HepG2 (cell line): ENCODE results near the gene TLR5. TPM values are rescaled to one million over a fixed set of nuclear protein-coding genes. Genes with fewer than 3 reads are reported as not detected.

Source experiments
- AHDC1 ChIP-seq: sonication (generic); formaldehyde crosslinking; IDR thresholded peaks from 2 replicates; pipeline ENCODE4 v1.5.1; 2020; ENCODE audit warnings: mild to moderate bottlenecking, missing genetic modification reagents, borderline replicate concordance
- ATF2 ChIP-seq: sonication (generic); formaldehyde crosslinking; IDR thresholded peaks from 2 replicates; pipeline ENCODE4 v1.4.0; 2020; ENCODE audit warnings: missing genetic modification reagents
- CCDC6 ChIP-seq: sonication (generic); formaldehyde crosslinking; IDR thresholded peaks from 2 replicates; pipeline ENCODE4 v1.8.1; 2022; ENCODE audit warnings: mild to moderate bottlenecking, missing genetic modification reagents, moderate library complexity
- EP300 ChIP-seq, 3 experiments: sonication (generic) in 1 of 3; formaldehyde crosslinking in 1 of 3; IDR thresholded peaks; 2 replicates each; pipeline versions ENCODE4 v1.5.1 to v1.6.1; 2011 to 2020; ENCODE audit warnings: low read depth in 2 of 3, low read length in 2 of 3, borderline replicate concordance in 1 of 3, improper control_type of control experiment in 1 of 3, mild to moderate bottlenecking in 1 of 3, missing genetic modification reagents in 1 of 3, moderate library complexity in 1 of 3
- FOXC1 ChIP-seq: sonication (generic); formaldehyde crosslinking; IDR thresholded peaks from 2 replicates; pipeline ENCODE4 v1.8.0; 2022; ENCODE audit warnings: mild to moderate bottlenecking, missing genetic modification reagents, borderline replicate concordance
- GABPB1 ChIP-seq: IDR thresholded peaks from 2 replicates; pipeline ENCODE4 v1.6.1; 2016; ENCODE audit warnings: mild to moderate bottlenecking, missing genetic modification reagents, moderate library complexity, missing compliant biosample characterization
- GATA4 ChIP-seq: sonication (generic); IDR thresholded peaks from 2 replicates; pipeline ENCODE4 v1.6.1; 2016; ENCODE audit warnings: antibody characterized with exemption, low read depth, borderline replicate concordance
- GZF1 ChIP-seq: sonication (generic); formaldehyde crosslinking; IDR thresholded peaks from 2 replicates; pipeline ENCODE4 v1.5.1; 2020; ENCODE audit warnings: mild to moderate bottlenecking, missing genetic modification reagents
- KDM1A ChIP-seq: IDR thresholded peaks from 2 replicates; pipeline ENCODE4 v1.6.1; 2016; ENCODE audit warnings: missing compliant biosample characterization
- NFYC ChIP-seq: IDR thresholded peaks from 2 replicates; pipeline ENCODE4 v1.6.1; 2016; ENCODE audit warnings: missing genetic modification reagents, missing compliant biosample characterization
- PHF21A ChIP-seq: sonication (generic); formaldehyde crosslinking; IDR thresholded peaks from 2 replicates; pipeline ENCODE4 v1.5.0; 2020; ENCODE audit warnings: mild to moderate bottlenecking, missing genetic modification reagents
- SIN3A ChIP-seq: IDR thresholded peaks from 2 replicates; pipeline ENCODE4 v1.6.1; 2011; ENCODE audit warnings: low read depth, mild to moderate bottlenecking, control low read depth, low read length, borderline replicate concordance
- TGIF2 ChIP-seq: IDR thresholded peaks from 2 replicates; pipeline ENCODE4 v1.6.1; 2016; ENCODE audit warnings: control low read depth, missing compliant biosample characterization
- THAP11 ChIP-seq: IDR thresholded peaks from 2 replicates; pipeline ENCODE4 v1.6.1; 2016; ENCODE audit warnings: missing biosample characterization, missing genetic modification reagents
- ZBTB42 ChIP-seq: sonication (generic); formaldehyde crosslinking; IDR thresholded peaks from 2 replicates; pipeline ENCODE4 v1.5.0; 2020; ENCODE audit warnings: mild to moderate bottlenecking, missing genetic modification reagents
- ZFP36 ChIP-seq: fragments of 150-350 bp; IDR thresholded peaks from 2 replicates; pipeline ENCODE4 v1.6.1; 2018; ENCODE audit warnings: borderline replicate concordance, low read length, low read depth; ENCODE audit not compliant: partially characterized antibody
- ZKSCAN8 ChIP-seq: IDR thresholded peaks from 2 replicates; pipeline ENCODE4 v1.6.1; 2016; ENCODE audit warnings: borderline replicate concordance, missing genetic modification reagents, missing compliant biosample characterization
- ZNF432 ChIP-seq: sonication (generic); formaldehyde crosslinking; IDR thresholded peaks from 2 replicates; pipeline ENCODE4 v1.5.0; 2020; ENCODE audit warnings: missing genetic modification reagents, mild to moderate bottlenecking, borderline replicate concordance
- ZNF503 ChIP-seq: sonication (generic); formaldehyde crosslinking; IDR thresholded peaks from 2 replicates; pipeline ENCODE4 v1.4.0; 2020; ENCODE audit warnings: missing genetic modification reagents
- ZNF576 ChIP-seq: sonication (generic); formaldehyde crosslinking; IDR thresholded peaks from 2 replicates; pipeline ENCODE4 v1.4.0; 2020; ENCODE audit warnings: mild to moderate bottlenecking, missing genetic modification reagents
- ZNF790 ChIP-seq: sonication (generic); formaldehyde crosslinking; IDR thresholded peaks from 2 replicates; pipeline ENCODE4 v1.8.0; 2022; ENCODE audit warnings: missing genetic modification reagents, mild to moderate bottlenecking, borderline replicate concordance
- polyA plus RNA-seq, 8 experiments: library from polyadenylated mRNA; depleted of rRNA in 3 of 8; stranded (reverse) in 7 of 8; unstranded in 1 of 8; fragments of >200 nt; fragmentation: Illumina TruSeq in 4 of 8; extraction: Trizol in 4 of 8; gene quantifications; 2 replicates each; pipeline versions ENCODE4 v1.2.1 to v1.2.3, GENCODE V29; 2011 to 2016; ENCODE audit warnings: low read depth in 4 of 8, missing spikeins in 1 of 8, mixed read lengths in 1 of 8; ENCODE audit not compliant: insufficient read depth in 1 of 8
- total RNA-seq, 5 experiments: library from RNA; depleted of rRNA; stranded (reverse); fragments of >200 nt; fragmentation: Illumina TruSeq; extraction: Trizol; gene quantifications; 2 replicates each; pipeline ENCODE4 v1.2.3, GENCODE V29; 2016; ENCODE audit warnings: low read depth in 1 of 5

The TLR5 gene
- total and polyA plus RNA-seq, 2 of the 13 experiments (the other 11 are each of a cell fraction or from before 2014, with no cell fraction given): not detected

GRCh38 chr1:223129229-223129901 is 13.7 kb downstream of the TLR5 start (continued):
- TF ChIP-seq KDM1A (no peak), GZF1 (no peak), FOXC1 (CRISPR knock-in tag) (no peak), GABPB1 (peak; percentile 65; the same call in 1 of the 2 replicates), ZNF432 (CRISPR knock-in tag) (0 out of 2 replicates have a peak, but pooled peaks have one; percentile 55), GATA4 (no peak), NFYC (CRISPR knock-in tag) (no peak), AHDC1 (CRISPR knock-in tag) (no peak), EP300 (IDR thresholded peaks at IDR 0.05; ENCODE audit: low read depth in 2 of 2, low read length in 2 of 2) (no peak), EP300 (CRISPR knock-in tag; IDR thresholded peaks at IDR 0.05; ENCODE audit: borderline replicate concordance) (no peak), CCDC6 (no peak), ZKSCAN8 (no peak), ZFP36 (no peak), ZNF503 (CRISPR knock-in tag) (no peak), ZBTB42 (CRISPR knock-in tag) (no peak), ZNF576 (no peak), ATF2 (CRISPR knock-in tag) (no peak), PHF21A (no peak), ZNF790 (no peak), SIN3A (no peak), THAP11 (CRISPR knock-in tag) (0 out of 2 replicates have a peak, but pooled peaks have one; percentile 23), TGIF2 (CRISPR knock-in tag) (no peak)
